ENCODE results near the gene PRDM16.

Gene PRDM16

DNA sequence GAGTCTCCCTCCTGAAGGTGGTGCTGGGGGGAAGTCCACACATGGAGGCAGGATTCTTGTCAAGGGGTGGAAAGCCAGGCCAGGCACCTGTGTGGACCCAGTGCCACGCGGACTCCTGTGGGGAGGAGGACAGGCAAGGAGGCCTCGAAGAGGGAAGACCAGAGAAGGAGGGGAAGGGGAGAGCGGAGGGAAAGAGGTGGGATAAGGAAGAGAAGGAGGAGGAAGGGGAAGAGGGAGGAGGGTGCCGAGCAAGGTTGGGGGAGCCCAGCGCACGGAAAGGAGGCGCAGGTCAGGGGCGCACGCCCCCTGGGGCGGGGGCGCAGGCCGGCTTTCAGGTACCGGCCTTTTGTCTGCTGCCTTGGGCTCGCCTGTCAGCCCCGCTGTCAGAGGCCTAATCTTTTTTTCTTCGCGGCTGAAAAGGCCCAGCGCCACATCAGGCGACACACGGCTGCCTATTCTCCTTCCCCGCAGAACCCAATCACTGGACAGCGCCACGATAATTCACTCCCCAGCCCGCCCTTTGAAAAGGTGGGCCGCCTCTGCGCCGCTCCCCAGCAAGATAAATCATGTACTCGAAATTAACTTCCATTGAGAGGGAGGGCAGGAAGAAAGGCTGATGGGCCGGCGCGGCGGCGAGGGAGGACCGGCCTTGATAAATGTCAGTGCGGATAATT, 42.5 kb downstream of the PRDM16 start:
- DNase-seq, result no peak

DNA sequence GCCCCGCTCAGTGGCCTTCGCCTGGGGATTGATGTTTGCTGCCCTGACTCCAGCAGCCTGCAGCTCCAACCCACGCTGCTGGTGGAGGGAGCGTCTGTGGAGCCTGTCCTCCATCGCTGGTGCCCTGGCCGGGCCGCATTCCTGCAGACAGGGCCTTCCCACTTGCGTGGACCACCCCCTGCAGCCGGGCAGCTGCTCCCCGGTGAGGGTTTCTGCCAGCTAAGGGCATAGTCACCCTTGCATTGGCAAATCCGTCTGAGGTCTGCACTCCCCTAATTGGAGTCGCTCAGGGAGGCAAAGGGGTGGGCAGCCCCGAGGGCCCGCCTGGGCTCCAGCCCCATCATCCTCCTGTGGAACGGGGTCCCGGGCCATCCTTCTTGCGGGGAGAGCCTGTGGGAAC, 43.5 kb downstream of the PRDM16 start:
- no peak for DNase-seq

DNA sequence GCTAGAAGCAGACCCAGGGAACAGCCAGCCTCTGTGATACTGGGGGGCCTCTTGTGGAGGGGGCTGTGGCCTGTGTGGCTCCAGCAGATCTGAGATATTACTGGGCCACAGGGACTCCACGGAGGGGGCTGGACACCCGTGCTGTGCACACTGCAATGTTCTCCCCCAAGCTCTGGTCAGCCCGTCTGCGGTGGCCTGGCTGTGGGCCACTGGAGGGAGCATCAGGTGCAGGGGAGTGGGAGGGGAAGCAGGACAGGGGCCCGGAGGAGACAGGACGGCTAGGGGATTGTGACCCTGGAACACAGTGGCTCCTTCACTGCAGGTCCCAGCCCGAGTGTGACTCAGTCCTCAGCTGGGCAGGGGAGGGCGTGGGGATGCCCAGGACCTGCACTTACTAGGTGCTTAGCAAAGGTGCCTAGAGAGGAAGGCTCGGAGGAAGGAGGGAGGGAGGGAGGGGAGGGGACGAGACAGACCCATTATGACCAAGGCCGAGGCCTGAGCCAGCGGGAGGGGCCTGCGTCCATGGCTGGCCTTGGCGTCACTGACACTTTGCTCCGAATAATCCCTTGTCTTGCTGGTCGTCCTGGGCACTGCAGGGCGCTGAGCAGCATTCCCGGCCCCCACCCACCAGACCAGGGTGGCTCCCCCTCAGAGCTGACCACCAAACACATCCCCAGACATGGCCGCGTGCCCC, 44.2 kb downstream of the PRDM16 start:
- no peak for DNase-seq

DNA sequence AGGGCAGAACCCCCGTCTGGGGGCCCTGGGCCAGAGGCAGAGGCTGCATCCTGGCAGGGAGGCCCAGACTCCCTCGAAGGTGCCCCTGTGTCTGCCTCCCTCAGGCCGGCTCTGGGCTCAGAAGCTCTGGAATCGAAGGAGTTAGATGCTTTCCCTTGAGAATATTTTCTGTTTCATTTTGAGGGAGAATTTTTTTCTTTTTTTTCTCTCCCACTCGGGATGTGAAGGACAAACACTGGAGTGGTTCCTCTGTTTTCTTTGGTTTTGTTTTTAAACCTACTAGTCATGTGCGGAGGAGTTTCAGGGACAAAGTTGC, 44.7 kb downstream of the PRDM16 start:
- no peak for DNase-seq

DNA sequence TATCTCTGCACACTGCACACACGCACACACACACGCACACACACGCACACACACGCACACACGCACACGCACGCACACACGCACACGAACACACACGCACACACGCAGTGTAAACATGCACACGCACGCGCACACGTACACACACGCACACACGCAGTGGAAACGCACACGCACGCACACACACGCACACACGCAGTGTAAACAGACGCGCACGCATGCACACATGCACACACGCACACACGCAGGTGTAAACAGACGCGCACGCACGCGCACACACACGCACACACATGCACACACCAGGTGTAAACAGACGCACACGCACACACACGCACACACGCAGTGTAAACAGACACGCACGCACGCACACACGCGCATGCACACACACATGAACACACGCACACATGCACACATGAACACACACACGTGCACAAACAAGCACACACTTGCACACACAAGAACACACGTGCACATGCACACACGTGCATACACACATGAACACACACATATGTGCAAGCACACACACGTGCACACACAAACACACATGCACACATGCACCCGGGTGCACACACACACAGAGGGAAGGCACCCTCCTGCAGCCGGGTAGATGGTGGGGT, 45.2 kb downstream of the PRDM16 start:
- no peak for DNase-seq

DNA sequence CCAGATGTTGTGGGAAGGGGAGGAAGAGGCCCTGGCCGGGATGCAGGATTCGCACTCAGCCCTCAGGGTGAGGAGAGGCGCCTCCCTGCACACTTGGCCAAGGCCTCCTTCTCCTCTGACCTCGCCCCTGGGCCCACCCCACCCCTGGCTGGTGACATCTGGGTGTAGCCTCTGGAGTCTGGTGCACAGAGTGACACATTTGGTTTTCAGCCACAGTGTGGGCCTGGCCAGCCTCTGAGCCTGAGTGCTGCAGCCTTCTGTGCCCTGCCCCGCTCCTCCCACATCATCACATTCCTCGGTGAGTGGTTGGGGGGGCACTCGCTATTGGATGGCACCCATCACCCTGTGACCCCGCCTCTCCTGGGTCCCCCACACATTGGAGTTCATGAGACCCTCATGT, 45.8 kb downstream of the PRDM16 start:
- no peak for DNase-seq

DNA sequence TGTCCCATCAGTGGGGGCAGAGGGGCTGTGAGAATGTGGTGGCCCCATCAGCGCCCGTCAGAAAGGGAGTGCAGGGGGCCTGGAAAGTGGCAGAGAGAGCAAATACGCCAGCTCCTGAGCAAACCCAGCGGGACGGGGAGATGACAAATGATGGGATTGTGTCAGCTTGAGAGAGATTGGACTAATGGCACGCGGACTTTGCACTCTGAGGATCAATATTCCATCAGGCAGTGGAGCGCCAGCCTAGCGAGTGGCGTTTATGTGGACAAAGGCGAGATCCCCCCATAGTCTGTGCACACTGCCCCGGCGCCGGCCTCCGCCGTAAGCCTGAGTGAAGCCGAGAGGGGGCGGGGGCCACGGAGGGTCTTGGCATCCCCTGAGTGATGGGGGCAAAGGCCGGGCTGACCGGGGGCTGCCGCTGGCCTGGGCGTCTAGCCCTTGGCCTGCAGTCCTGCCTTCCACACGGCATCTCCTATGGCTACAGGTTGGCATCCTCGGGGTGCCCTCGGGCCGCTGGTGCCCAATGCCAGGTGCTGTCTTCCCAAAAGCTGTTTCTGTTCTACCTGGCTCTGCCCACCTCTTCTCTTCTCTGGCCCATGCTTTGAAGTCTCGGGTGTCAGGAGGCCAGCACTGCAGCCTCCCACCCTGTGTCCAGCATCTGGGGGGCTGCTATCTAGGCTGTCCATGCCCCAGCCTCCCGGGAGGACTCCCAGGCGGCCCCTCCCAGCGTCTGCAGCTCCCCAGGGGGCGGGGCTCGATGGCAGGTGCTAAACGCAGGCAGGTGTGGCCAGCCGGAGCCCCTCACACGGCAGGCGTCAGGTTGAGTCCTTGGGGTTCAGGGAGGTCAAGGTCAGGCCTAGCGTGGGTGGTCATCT, 46.5 kb downstream of the PRDM16 start:
- DNase-seq, result no peak

DNA sequence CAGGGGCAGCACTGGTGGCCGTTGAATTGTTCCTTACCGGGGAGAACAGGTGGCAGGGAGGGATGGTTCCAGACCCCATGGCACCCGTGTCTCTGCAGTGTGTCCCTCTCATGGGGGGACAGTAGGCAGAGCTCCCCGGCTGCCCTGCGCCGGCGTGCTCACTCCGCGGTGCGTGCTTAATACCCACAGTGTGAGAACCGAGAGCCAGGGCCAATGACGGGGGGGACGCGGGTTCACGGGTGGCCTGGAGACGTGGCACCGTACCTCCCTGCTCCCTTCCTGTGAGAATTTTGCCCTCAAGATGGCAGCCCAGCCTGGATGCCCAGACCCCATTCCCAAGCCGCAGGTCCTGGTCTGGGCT, 47.1 kb downstream of the PRDM16 start:
- DNase-seq, result no peak

DNA sequence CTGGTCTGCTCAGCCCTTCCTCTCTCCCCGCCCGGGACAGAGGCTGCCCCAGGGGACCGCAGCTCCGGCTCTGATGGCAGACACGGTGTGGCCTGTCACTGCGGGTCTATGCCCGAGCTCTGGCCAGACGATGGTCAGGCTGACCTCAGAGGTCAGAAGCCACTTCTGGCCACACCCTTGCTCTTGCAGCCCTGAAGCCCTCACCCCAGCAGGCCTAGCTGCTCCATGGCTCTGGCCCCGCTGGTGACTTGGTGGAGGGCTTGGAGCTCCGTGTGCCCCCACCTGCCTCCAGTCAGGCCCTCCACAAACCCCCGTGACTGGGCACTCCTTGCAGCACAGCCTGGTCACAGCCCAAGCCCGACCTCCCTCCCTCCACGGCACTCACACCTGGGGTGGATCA, 47.6 kb downstream of the PRDM16 start:
- no peak for DNase-seq

DNA sequence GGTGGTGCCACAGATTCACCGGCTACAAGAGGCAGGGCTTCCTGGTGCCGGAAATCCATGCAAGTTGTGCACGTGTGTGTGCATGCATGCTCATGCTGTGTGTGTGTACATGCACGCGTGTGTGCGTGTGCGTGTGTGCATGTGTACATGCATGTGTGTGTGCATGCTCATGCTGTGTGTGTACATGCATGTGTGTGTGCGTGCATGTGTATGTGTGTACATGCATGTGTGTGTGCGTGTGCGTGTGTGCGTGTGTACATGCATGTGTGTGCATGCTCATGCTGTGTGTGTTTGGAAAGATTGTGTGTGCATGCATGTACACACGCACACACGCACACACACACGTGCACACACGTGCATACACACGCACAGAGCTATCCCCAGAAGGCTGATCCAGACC, 48.9 kb downstream of the PRDM16 start:
- DNase-seq, result no peak

DNA sequence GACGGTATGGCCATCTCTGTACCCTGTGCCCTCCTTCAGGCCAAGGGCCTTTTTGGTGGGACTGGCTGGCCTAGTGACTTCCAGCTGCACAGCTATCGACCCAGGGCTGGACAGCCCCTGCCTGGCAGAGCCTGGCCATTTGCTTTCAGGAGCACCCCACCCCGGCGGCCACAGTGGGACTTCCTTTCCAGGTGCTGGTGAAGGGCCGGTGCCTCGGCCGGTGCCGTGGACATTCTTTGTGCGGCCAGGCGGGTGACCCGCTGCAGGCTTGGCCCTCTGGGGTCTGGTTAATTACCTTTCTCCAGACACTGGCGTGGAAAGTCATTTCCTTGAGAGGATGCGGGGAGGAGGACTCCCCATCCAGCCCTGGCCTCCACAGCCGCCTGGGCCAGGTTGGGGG, 50.1 kb downstream of the PRDM16 start:
- no peak for DNase-seq

DNA sequence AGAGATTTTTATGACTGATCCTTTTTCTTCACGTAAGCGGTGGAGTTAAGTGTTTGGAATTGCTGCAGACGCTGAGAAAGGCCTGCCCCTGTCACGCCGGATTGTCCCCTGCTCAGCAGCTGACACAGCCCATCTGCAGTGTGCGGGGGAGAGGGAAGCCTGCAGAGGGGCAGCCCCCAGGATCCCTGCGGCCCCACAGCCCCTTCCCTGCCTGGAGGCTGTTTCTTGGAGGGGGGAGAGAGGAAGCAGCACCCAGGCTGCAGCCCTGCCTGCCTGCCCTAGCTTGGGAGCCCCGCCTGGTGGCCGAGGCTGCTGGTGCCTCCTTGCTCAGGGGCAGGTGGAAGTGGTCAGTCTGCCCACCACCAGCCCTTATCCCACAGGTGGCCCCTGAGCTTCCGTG, 50.7 kb downstream of the PRDM16 start:
- no peak for DNase-seq

DNA sequence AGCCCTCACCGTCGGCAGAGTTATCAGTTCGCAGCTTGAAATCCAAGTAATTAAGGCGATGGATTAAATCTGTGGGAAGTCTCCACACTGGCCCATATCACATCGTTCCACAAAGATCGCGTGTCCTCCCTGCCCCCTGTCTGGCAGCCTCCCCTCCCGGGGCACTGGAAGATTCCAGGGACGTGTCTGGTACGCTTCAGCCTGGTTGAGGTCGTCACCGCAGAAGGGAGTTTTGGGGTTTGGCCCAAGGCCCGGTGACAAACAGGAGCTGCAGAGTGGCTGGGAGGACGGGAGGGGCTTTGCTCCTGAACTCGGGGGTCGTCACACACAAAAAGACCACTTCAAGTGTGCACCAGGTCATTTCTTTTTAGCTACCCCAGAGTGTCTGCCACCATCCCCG, 51.1 kb downstream of the PRDM16 start:
- no peak for DNase-seq

DNA sequence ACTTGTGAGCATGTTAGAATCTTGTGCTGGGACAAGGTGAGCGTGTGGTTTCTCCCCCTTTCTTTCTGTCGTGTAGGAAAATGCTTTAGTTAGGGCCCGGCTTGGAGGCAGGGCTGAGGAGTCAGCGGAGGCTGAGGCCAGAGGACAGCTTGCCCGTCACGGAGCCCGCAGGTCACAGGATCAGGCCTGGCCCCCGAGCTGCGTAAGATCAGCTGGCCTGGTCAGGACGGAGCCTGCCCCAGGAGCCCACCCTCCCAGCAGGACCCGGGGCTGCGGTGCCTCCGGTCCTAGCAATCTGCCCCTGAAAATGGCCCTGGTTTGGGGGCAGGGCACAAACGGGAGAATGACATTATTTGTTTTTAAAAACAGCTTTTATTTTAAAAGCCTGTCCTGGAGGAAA, 52.0 kb downstream of the PRDM16 start:
- no peak for DNase-seq

DNA sequence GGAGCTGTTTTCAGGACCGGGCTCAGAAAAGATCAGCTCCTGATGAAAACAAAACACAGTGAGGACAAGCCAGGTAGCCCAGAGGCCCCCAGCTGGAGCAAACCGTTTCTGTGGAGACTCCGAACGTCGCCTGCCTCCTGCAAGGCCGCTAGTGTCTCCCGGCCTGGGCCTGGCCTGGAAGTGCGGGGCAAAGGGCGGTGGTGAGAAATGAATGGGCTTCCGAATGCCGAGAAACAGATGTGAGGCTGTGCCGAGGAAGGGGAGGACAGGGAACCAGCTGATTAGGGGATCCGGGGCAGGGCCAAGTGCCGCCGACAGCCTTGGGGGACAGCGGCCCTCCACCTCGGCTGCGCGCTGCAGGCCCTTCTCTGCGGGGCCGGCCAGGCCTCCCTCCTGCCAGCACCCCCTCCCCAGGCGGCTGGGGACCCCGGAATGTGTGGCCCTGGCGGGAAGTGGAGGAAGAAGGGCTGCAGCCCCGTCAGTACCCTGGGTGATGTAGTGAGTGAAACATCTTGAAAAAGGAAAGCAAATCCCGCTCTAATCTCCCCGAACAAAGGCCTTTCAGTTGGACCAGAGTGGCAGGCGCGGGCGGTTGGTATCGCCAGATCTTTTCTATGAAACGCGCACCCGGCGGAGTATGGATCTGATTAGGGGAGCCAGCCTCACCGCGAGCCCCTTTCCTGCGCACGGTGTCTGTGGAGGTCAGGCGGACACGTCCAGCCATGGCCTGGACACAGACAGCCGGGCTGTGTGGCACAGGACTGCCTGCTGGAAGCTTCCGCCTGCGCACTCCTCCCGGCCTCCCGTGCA, 52.6 kb downstream of the PRDM16 start:
- DNase-seq, result no peak

DNA sequence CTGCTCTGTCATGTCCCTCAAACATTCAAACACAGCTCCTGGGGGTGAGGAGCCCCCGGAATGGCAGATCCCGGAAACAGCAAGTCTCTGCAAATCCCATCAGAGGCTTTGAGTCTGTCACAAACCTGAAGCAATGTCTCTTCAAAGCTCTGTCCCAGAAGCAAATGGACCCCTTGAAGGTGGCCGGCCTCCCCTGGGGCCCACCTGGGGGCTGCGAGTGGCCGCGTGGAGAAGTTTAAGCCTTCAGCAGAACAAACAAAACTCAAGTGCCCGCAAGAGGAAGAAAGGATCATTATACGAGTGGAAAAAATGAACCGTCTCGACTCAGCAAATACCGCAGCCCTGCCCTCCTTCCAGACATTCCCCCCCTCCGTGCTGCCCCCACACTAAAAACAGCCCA, 53.3 kb downstream of the PRDM16 start:
- DNase-seq, result no peak

DNA sequence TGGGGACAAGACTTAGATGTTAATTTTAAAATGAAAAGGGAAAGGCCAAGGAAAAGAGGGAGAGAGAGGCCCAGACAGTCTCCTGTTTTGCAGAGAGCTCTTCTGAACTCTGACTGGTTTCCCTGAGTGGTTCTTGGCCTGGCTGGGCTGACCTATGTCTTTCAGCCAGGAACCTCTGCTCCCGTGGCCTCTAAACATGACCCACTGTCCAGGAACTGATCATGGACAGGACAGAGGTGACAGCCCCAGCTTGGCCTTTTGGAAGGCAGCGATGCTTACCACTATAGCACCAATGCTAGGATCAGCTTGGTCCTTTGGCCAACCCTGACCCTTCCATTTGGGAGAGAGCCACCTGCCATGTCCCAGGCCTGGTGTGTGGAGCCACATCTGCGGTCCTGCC, 55.2 kb downstream of the PRDM16 start:
- DNase-seq, result no peak

DNA sequence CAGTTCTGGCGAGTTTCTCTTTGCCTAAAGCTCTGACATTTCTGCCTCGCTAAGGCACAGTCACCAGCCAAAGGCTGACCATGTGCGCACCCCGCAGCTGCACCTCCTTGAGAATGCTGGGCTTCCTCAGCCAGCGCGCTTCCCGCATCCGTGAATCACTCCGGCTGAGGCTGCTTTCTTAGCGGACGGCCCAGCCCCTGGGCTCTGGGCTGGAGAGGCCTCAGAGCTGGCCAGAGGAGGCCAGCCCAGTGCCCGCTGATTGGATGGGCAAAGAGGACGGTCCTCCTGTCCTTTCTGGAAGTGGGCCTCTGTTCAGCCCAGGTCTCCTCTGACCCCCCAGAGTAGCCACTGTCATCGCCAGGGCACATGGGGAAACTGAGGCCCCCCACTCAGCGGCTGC, 56.1 kb downstream of the PRDM16 start:
- no peak for DNase-seq

DNA sequence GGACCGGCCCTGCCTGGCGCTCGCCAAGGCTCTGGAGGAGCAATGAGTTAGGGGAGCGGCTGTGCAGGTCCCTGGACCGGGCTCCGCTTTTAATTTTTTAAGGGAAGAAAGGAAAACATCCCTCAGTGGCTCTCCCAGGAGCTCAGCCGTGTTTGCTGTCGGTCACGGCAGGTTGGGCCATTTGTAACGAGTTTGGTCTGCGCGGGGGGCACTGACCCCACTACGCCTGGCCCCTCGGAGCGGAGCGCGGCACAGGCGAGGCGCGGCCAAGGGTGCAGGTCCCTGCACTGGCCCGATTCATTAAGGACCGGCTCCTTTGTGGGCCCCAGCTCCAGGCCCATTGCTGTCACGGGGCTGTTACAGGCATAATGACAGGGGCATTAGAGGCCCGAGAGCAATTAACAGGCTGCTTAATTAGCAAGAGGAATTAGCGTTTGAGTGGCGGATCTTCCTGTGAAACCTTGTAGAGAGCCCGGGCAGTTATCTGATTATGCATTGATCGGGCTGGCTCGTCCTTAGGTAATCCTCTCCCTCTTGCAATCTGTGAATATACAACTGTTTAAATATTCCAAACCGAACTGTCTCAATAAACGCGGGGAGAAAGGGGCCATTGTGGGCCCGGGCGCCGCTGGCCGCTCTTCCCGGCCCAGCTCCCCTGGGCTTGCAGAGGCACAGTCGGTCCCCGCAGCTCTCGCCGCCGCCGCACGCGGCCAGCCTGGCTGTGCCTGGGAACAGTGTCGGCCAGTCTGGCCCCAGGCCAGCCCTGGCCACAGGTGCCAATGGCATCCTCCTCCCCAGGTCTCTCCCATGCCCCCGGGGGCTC, 56.8 kb downstream of the PRDM16 start:
- DNase-seq, result no peak

DNA sequence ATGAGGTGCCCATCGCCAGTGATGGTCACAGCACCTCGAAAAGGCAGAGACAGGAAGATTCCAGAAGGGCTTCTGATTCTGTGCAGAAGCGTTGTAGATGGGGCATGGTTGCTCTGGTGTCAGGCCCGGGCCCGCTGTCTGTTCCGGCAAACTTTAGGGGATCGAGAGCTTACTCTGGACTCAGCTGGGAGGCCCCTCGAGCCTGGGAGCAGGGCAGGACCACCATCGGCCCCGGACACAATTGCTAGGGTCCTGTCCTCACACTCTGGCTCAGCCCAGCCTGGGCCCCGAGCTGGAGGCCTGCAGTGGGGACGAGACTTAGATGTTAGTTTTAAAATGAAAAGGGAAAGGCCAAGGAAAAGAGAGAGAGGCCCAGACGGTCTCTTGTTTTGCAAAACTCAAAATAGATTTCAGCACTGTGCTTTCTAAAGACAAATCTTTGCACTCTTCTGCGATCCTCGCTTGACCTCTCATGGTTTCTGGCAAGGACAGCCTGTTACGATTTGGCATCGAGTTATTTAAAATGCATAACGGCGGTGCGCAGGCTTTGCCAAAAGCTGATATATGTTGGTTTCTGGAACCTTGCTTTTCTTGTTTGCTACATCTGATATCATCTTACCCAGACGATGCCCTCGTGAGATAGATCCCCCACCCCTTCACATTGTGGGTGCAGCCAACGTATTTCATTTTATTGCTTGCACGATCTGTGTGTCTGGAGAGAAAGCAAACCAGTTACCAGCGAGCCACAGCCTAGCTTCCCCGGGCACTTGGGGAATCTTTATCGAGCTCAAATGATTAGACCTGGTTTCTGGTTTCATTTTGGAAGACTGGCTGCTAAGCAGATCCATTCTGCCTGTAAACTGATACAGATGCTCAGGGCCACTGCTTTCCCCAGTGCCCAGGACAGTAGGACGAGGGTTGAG, 58.0 kb downstream of the PRDM16 start:
- no peak for DNase-seq

DNA sequence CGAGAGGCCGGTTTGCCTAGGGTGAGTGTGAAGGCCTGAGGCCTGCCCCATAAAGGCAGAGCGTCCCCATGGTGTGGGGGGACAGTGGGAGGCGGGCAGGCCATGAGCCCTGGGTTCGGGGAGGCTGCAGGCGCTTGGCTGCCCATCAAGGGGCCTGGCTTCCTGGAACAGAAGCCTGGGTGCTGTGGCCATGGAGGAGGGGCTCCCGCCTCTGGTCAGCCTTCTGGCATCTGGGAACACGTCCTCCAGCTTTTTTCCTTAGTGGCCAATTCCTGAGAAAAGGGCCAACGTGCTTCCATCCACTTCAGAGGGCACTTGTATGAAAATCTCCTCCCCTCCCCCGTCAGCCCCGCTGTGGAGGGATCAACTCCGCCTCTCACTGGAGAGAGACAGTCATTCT, 58.7 kb downstream of the PRDM16 start:
- no peak for DNase-seq

Measured in NCI-H2107 (cell line).